Activated CD4-positive, alpha-beta T cell treated with anti-CD3 and anti-CD28 coated beads for 1 hour (primary cell): Measurements from ENCODE around the gene FFAR2.

ENCODE experiments used
- DNase-seq: peaks from one replicate; pipeline ENCODE4 v3.0.0-alpha.2; 2020

The FFAR2 gene

DNA sequence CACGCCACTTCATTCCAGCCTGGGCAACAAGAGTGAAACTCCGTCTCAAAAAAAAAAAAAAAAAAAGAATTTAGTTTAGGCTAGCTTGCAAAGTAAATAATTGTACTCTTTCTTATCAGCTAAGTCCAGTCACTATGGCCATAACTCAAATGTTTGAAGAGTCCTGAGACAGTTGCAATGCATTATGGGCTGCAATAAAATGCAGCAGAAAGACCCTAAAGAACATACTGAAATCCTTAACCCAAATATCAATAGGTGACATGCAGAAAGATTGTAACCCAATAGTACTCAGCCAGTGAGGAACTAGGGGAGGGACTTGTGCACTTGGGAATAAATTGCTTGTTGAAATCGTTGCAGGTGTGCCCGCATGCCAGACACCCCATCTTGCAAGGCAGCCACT is 20.9 kb upstream of the FFAR2 start:
- no peak for DNase-seq

DNA sequence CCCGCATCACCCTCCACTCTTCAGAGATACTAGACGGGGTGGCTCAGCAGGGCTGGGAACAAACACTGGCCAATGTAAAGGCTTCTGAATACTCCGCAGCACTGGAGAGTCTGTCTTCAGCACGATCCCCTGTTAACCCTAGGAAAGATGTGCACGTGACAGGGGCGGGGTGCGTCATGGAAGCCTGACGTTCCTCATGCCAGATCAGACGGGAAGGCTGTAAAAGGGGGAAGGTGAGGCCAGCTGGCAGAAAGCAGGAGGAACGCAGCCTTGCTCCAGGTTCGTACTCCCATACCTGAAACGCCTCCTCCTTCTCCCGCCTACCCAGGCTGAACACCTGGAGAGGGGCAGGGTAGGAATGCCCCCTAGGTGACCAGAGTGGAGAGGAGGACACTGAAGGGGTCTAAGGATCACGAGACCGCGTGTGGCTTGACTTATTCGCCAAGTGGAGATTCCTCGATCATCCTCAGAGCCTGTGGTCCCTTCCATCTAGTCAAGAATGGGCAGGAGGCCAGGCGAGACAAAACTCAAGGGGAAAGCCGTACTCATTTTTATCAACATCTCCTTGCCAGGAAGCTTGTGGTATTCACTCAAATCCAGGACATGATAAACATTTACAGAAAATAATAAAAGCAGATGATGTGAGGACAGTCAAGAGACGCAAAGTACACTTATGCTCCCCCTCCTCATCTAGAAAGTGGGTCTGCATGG is 18.2 kb upstream of the FFAR2 start:
- no peak for DNase-seq

DNA sequence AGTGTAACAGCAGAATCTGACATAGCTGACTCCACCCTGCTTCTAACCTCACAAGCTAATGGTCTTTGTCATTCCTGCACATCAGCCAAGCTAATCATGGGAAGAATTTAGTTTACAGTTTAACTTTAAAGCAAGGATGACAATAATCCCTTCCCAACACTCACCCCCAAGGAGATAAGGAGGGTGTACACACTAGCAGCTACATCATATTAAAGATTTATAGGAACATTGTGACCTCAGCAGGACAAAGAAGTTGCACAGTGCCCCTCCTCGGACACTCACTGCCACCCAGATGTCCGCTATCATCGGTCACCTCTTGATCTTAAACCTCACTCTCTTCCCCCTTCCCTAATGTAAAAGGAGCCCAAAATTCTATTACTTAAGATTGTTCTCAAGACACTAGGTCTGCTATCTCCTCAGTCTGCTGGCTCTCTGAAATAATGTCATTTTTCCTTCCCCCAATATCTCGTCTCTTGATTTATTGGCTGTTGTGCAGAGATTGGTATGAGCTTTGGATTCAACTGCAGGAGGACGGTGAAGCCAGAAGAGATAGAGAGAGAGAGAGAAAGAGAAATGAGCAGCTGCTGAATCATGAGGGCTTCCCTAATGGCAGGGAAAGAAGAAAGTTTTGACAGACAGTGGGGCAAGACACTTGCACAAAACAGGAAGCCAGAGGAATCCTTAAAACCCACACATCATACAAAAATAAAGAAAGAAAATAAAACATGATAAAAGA is 17.5 kb upstream of the FFAR2 start:
- DNase-seq = no peak

DNA sequence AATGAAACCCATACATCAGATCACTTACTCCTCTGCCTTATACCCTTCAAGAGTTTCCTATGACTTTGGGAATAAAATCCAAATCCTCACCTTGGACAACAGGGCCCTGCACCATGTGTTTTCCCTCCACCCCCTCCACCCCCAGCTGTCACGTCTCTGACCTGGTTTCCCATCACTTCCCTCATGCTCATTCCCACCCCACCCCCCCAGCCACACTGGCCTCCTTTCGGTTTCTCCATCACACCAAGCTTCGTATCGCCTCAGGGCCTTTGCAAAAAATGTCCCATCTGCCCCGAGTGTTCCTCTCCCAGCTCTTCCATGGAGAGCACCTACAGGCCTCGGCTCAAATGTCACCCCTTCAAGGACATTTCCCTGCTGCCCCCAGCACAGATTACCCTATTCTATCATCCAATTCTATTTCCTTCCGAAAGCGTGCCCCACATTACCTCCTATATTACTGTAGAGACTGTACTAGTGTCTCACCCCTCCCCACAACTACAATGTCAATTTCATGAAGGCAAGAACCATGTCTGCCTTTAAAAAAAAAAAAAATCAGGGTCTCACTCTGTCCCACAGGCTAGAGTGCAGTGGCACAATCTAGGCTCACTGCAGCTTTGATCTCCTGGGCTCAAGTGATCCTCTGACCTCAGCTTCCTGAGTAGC is 16.8 kb upstream of the FFAR2 start:
- DNase-seq = no peak

DNA sequence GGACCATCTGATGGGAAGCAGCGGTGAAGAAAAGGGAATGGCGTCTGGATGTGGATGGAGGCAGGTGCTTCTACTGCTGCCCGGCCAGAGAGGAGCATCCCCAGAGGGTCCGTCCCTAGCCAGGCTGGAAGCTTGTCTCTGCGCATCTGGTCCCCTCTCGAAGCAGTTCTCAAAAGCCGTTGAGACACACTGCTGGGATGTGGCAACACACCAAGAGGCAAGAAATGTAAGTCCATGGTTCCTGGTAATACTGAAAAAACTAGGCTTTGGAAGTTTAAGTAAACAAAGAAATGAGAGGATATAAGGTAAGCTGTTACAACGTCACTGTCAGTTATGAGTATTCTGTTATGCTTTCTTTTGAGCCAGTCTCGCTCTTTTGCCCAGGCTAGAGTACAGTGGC is 15.1 kb upstream of the FFAR2 start:
- no peak for DNase-seq

DNA sequence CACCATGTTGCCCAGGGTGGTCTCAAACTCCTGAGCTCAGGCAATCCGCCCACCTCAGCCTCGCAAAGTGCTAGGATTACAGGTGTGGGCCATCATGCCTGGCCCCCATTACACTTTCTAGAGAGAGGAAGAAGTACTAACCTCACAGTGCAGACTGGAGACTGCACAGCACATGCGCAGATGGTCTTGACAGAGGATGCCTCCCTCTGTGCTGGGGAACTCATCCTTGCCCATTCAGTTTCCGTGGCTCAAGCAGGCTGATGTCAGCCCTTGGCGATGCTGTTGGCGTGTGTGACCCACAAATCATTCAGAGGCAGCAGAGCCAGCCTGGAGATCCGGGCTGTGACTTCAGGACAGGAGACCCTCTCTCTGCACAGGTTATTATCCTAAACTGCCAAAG is 14.6 kb upstream of the FFAR2 start:
- no peak for DNase-seq

DNA sequence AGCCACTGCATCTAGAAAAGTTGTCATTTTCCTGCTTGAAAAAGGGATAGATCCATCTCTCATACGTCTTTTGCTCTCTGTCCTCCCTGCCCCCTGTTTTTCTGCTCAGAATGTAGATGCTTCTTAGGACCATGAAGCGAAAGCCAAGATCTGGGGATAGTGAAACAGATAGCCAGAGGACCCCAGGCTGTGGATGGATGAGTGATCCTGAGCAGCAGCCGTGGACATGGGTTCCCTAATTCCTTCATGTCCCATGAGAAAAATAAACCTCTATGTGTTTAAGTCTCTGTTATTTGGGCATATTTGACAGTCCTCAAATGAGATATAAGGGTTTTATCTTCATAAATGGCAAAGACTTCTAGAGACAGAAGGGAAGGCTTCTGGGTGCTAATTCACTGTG is 12.2 kb upstream of the FFAR2 start:
- no peak for DNase-seq

DNA sequence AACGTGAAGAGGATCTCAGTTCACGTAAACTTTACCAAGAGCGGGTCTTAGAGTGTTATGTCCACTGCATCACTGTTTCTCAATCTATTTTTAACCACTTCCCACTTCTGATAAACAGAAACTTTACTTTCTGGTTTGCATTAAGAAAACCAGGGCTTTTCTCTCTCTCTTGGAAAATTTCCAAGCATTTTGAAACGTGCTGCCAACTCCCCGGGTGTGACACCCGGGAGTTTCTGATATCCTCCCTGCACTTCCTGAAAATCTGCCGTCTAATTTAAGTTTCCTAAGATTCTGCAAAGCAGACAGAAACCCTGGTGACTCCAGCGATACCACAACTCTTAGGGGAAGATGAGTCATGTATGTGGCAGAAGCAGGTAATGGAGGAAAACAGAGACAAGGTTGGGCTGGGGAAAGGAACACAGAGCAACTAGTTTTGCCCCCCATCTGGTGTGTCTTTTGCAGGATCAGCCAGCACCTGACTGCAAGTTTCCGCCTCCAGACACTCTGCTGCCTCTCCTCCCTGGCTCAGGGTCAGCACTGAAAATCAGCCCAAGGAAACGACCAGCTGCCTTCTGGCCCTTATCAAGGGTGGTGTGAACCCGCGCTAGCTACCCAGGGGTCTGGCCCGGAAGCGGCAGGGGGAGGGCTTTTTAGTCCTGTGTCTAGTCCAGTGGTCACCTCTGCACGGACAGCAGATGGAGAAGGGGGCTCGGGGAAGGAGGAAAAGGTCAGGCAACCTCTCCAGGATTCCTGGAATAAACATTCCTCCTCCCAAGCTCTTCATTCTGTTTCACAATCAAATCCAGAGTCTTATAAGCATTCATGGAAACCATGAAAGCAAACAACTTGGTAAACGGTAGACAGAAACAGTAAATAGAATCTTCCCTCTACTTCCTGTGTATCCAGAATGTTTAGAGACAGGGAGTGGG is 11.3 kb upstream of the FFAR2 start:
- no peak for DNase-seq

DNA sequence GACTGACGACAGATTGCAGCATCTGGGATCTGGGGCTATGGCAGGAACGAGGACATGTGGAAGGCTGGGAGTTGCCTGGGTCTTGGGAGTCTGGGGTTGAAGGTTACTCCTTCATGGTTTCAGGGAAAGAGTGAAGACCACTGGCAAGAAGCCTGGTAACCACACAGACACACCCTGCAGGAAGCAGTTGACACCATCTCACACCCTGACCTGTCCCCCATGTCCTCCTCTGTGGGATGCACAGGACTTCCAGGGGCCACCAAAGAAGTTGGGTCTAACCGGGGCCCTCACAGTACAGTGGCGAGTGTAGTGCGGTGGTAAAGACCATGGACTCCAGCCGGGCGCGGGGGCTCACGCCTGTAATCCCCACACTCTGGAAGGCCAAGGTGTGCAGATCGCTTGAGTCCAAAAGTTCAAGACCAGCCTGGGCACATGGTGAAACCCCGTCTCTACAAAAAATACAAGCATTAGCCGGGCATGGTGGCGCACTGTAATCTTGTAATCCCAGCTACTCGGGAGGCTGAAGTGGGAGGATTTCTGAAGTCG is 10.6 kb upstream of the FFAR2 start:
- no peak for DNase-seq

DNA sequence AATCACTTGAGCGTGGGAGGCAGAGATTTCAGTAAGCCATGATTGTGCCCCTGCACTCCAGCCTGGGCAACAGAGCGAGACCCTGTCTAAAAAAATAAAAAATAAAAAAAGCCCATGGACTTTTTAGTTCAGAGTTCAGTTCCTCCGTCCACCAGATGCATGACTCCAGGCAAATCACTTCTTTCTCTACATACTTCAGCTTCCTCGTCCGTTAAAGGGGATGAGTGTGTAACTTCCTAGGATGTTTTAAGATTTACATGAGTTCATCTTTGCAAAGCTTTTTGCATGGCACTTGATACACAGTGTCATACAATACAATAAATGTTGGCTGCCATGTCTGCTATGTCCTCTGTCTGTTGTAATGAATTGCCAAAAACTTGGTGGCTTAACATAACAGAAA is 10.0 kb upstream of the FFAR2 start:
- DNase-seq = no peak

DNA sequence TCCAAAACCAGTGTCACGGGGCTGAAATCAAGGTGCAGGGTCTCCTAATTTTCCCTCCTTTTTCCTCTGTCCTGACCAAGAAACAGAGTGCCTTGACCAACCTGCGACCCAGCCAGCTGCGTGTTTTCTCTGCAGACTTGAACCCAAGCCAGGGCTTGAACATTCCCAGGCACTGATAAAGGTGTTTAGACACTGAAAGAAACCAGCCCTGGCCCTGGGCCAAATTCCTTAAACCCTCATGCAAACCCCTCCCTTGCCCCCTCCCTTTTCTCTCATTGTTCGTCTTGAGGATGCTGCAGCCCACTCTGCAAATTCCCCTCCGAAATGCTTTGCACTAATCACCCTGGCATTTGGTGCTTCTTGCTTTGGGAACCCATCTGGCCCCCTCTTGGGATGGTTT is 9.5 kb upstream of the FFAR2 start:
- DNase-seq = no peak

DNA sequence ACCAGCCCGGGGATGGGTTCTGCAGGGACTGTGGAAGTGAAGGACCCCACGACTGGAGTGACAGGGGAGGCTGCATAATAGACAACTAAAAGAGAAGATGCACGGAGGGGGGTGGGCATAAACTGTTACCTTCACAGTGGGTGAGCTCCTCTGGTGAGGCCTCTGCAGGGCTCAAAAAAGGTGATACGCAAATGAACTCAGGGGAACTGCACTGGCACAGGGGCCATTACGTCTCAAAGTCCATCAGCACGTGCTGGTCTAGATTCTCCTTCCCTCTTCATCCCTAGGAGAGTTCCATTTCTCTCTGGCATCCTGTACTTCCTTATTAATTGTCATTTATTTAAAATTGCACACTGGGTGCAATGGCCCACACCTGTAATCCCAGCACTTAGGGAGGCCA is 8.1 kb upstream of the FFAR2 start:
- no peak for DNase-seq

DNA sequence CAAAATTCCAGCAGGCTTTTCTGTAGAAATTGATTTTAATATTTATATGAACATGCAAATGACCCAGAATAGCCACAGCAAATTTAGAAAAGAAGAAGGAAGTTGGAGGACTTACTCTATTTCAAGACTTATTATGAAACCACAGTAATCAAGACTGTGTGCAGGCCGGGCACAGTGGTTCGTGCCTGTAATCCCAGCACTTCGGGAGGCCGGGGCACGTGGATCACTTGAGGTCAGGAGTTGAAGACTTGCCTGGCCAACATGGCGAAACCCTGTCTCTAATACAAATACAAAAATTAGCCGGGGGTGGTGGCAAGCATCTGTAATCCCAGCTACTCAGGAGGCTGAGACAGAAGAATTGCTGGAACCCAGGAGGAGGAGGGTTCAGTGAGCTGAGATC is 6.0 kb upstream of the FFAR2 start:
- no peak for DNase-seq

DNA sequence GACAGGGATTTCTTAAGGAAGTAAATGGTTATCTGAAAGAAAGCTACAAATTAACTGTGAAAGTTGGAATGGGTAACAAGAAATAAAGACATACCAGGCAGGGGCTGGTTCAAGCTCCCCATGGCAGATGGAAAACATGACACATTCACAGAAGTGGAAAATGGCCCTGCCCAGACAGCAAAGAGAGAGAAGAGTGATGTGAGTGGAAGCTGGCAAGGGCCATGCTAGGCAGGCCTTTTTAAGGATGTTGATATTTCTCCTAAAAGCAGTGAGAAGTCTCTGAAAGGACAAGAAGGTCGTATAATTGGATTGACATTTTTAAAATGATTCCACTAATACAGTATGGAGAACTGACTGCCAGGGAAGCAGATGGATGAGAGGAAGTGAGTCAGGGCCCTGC is 3.3 kb upstream of the FFAR2 start:
- no peak for DNase-seq

DNA sequence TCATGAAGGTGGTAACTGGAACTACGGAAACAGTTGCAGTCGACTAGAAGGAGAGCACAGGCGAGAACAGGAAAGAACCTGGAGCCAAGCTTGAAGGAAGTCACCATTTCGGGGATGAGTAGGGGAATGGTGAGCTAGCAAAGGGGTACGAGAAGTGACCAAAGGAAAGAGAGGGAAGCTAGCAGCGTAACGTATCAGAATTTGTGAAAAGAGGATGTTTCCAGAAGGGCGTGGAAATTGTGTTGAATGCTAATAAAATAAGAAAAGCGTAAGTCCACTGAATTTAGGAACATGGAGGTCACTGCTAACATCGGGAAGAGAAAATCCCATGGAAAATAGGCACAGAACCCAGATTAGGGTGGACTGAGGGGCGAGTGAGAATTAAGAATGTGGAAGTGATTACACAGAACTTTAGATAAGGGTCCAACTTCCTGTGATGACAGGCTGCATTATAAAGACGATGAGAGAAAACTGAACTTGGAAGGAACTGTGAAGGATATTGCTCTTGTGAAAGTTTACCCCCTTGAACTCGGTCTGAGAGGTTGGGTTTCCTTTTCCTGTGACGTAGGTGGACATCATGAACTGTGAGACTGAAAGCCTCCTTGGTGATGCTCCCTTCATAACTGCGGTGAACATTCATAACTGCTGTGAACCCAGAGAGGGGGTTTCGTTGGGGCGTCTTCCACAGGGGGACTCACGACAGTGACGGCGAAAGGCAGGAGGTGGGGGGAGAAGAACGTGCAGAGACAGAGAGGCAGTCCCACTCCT is 2.0 kb upstream of the FFAR2 start:
- no peak for DNase-seq

DNA sequence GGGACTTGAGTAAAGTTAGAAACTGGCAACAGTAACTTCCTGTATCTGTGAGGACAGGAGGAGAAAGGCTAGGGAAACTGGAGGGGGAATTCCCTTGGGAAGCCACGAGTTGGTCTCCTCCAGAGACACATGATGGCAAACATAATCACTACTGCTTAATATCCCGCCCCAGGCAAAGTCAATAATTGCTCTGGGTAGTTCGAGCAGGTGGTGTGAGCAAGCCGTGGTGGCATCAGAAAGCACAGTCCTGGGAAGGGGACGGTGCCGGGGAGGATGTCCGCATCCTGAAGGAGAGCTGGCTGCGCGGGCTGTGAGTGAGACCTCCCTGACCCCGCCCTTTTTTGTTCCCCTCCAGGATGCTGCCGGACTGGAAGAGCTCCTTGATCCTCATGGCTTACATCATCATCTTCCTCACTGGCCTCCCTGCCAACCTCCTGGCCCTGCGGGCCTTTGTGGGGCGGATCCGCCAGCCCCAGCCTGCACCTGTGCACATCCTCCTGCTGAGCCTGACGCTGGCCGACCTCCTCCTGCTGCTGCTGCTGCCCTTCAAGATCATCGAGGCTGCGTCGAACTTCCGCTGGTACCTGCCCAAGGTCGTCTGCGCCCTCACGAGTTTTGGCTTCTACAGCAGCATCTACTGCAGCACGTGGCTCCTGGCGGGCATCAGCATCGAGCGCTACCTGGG is 1.4 kb downstream of the FFAR2 start:
- DNase-seq = no peak

DNA sequence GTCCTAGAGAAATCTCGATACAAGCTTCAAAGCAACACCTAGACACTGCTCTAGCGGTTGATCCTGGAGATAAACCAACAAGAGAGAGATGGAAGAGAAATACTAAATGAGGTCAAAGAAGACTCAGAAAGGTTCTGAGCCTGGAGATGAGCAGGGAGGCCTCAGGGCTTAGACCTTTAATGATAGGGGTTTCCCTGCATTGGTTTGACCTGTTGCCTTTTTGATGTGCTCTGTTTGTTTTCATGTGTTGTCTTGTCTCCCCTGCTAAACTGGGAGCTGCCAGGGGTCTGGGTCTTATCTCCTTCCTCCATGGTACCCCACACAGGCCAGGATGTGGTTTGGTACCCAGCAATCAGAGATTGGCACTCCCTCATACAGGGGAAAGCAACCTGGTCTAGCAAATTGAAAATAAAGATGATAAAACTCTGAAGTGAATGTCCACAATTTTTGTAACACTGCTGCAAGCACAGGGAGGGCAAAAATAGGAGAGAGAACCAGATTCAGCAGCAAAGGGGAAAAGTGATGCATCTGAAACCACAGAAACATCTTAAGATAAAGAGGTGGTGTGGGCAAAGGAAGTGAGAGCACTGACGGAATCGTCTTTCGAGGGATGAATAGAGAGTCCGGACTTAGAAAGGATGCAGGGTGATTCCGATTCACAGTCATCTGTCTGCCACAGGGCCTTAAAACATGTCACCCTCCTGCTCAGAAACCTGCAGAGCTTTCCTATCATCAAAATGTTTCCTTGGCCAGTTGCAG is 3.5 kb downstream of the FFAR2 start:
- no peak for DNase-seq

DNA sequence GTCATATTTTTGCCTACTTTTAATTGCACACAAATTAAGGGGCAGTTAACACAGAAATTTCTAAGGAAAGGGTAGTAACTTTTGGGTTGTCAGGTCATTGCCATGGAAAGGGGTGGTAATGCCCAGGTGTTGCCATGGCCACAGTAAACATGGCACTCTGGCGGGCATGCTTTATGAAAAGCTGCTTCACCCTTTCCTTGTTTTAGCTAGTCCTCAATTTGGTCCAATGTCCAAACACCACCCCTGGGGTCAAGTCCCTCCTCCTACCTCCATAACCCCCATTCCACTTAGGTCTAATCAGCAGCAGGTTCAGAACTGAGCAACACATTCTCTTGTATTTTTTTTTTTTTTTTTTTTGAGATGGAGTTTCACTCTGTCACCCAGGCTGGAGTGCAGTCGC is 6.6 kb downstream of the FFAR2 start:
- no peak for DNase-seq

DNA sequence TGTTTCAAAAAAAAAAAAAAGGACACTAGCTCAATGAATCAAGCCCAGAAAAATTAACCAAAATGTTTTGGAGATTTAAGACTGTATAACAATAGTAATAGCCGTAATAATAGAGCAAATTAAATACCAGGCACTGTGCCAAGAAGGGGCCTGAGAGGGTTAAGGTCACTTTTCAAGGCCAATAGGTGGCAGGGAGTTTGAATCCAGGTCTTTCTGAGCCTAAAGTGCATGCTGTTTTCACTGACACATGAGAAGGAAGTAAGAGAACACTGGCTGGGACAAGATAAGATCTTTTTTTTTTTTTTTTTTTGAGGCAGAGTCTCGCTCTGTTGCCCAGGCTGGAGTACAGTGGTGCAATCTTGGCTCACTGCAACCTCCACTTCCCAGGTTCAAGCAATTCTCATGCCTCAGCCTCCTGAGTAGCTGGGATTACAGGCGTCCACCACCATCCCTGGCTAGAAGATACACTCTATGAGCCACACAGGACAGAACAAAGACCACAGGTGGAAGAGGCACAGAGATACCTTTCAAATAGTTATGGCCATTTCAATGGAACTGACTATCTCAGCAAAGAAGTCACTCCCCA is 7.7 kb downstream of the FFAR2 start:
- DNase-seq = no peak

DNA sequence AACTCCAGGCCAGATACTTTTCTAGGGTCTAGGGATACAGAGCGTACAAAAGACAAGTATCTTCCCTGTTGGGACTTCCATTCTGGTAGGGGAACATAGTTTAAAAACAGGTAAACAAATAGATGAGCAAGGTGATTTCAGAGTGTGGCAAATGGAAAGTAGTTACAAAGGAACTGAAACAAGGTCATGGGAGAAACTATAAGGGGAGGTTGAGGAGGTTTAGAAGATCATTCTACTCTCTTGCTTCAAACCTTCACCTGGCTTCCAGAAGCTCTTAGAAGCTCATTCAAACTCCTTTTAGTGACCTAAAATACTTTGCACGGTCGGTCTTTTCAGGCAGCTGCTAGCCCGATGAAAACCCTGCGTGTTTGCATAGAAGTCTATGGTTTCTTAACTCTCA is 9.1 kb downstream of the FFAR2 start:
- DNase-seq = no peak
